HepG2 (cell line): ENCODE data around the gene FNDC3B. TPM values are rescaled to one million over a fixed set of nuclear protein-coding genes. Genes with fewer than 3 reads are reported as not detected.

Experiments
- ATAC-seq: fragments of 200-7000 bp; cut with Tn5 transposase; 3 replicates; pipeline ENCODE4 v1.9.1; 2020; ENCODE audit warnings: mild to moderate bottlenecking, moderate library complexity
- BruUV-seq: library from RNA; stranded (reverse); fragments of 400-500 nt; replicated peaks from 2 replicates; lab custom pipeline; 2021; lab: Mats Ljungman, UMichigan
- CTCF ChIA-PET: fragments of 300-600 bp; formaldehyde crosslinking; extraction: SDS; loops from one replicate; lab custom pipeline; 2021; ENCODE audit warnings: low total read pairs, inconsistent platforms, low intra/inter-chr PET ratio; lab: Yijun Ruan, JAX
- POLR2A ChIA-PET: fragments of 350-600 bp; sonication (Branson Sonifier 250); formaldehyde crosslinking; loops from one replicate; lab custom pipeline; 2020; ENCODE audit warnings: antibody characterized with exemption, inconsistent platforms; lab: Yijun Ruan, JAX
- DNase-seq: peaks from one replicate; pipeline ENCODE4 v3.0.0-alpha.2; 2015; ENCODE audit warnings: low spot score
- FAIRE-seq: peaks from 3 replicates; lab custom pipeline; 2011; peaks lifted over from hg19 to GRCh38; lab: Jason Lieb, UNC
- H2AFZ ChIP-seq: one replicate; pipeline ENCODE4 v1.6.1; 2011; ENCODE audit warnings: low read length, inconsistent platforms
- H3K27ac ChIP-seq: fragments of 300-600 bp; 3 replicates; pipeline ENCODE4 v1.8.0; 2011; ENCODE audit warnings: mixed run types, mild to moderate bottlenecking, mixed read lengths, low read length, inconsistent platforms; ENCODE audit not compliant: insufficient read depth; ENCODE audit errors: extremely low read length
- H3K27me3 ChIP-seq, 2 experiments: fragments of 200-600 bp in 1 of 2; 2 replicates in 1 of 2; 3 replicates in 1 of 2; pipeline versions ENCODE4 v1.6.0 to v1.8.0; 2011; ENCODE audit warnings: low read length in 2 of 2, mild to moderate bottlenecking in 2 of 2, moderate library complexity in 2 of 2, inconsistent platforms in 1 of 2; ENCODE audit not compliant: insufficient read depth in 2 of 2, control insufficient read depth in 1 of 2
- H3K36me3 ChIP-seq, 2 experiments: fragments of 200-600 bp in 1 of 2; replicated peaks in 1 of 2; 2 replicates in 1 of 2; 3 replicates in 1 of 2; pipeline versions ENCODE4 v1.5.1 to v1.8.0; 2011; ENCODE audit warnings: low read length in 2 of 2, inconsistent platforms in 1 of 2; ENCODE audit not compliant: insufficient read depth in 2 of 2, control insufficient read depth in 1 of 2
- H3K4me1 ChIP-seq: 2 replicates; pipeline ENCODE4 v1.5.1; 2012; ENCODE audit warnings: low read length, inconsistent platforms; ENCODE audit not compliant: insufficient read depth
- H3K4me2 ChIP-seq: 2 replicates; pipeline ENCODE4 v1.6.0; 2011; ENCODE audit warnings: low read depth, low read length, inconsistent platforms
- H3K4me3 ChIP-seq, 3 experiments: fragments of 200-600 bp in 1 of 3; sonication (generic), shearing (Covaris generic) in 1 of 3; replicated peaks in 1 of 3; 2 replicates each; pipeline ENCODE4 v1.5.1; 2011 to 2016; ENCODE audit warnings: low read length in 3 of 3, inconsistent platforms in 2 of 3, low read depth in 2 of 3, mild to moderate bottlenecking in 2 of 3, control low read depth in 1 of 3, mixed read lengths in 1 of 3; ENCODE audit not compliant: insufficient read depth in 1 of 3
- H3K79me2 ChIP-seq: one replicate; pipeline ENCODE4 v1.6.1; 2011; ENCODE audit warnings: low read length, inconsistent platforms; ENCODE audit not compliant: insufficient read depth
- H3K9ac ChIP-seq: 2 replicates; pipeline ENCODE4 v1.6.0; 2011; ENCODE audit warnings: mild to moderate bottlenecking, low read depth, low read length, inconsistent platforms; ENCODE audit not compliant: insufficient read depth
- H3K9me3 ChIP-seq: 2 replicates; pipeline ENCODE4 v1.5.1; 2012; ENCODE audit warnings: mild to moderate bottlenecking, low read length
- H4K20me1 ChIP-seq: 2 replicates; pipeline ENCODE4 v1.6.0; 2011; ENCODE audit warnings: inconsistent platforms, mild to moderate bottlenecking, low read length, moderate library complexity; ENCODE audit not compliant: insufficient read depth
- ARID2 ChIP-seq: sonication (generic); formaldehyde crosslinking; IDR thresholded peaks from 2 replicates; pipeline ENCODE4 v1.8.1; 2022; ENCODE audit warnings: mild to moderate bottlenecking, missing genetic modification reagents, borderline replicate concordance
- CCAR2 ChIP-seq: fragments of 200-400 bp; formaldehyde crosslinking; optimal IDR thresholded peaks from 2 replicates; pipeline ENCODE3; 2018; ENCODE audit warnings: low read depth, mild to moderate bottlenecking, low read length, moderate library complexity
- MXD4 ChIP-seq: IDR thresholded peaks from 2 replicates; pipeline ENCODE4 v1.6.1; 2016; ENCODE audit warnings: mild to moderate bottlenecking, missing biosample characterization, missing genetic modification reagents
- POLR2A ChIP-seq, 2 experiments: IDR thresholded peaks; 2 replicates each; pipeline ENCODE4 v1.6.1; 2011; ENCODE audit warnings: low read depth in 2 of 2, low read length in 2 of 2, mild to moderate bottlenecking in 1 of 2, moderate library complexity in 1 of 2; ENCODE audit not compliant: insufficient read depth in 1 of 2
- POLR2G ChIP-seq: fragments of 200-400 bp; formaldehyde crosslinking; IDR thresholded peaks from 2 replicates; pipeline ENCODE4 v1.6.1; 2018; ENCODE audit warnings: mild to moderate bottlenecking, low read depth, low read length, moderate library complexity
- SRSF9 ChIP-seq: fragments of 200-400 bp; formaldehyde crosslinking; IDR thresholded peaks from 2 replicates; pipeline ENCODE4 v1.6.1; 2018; ENCODE audit warnings: borderline replicate concordance, mild to moderate bottlenecking, low read depth, low read length; ENCODE audit not compliant: insufficient read depth, poor library complexity, severe bottlenecking
- TBX2 ChIP-seq: sonication (generic); formaldehyde crosslinking; IDR thresholded peaks from 2 replicates; pipeline ENCODE4 v1.5.0; 2020; ENCODE audit warnings: missing genetic modification reagents, mild to moderate bottlenecking, borderline replicate concordance
- YEATS2 ChIP-seq: sonication (generic); formaldehyde crosslinking; IDR thresholded peaks from 2 replicates; pipeline ENCODE4 v1.4.0; 2020; ENCODE audit warnings: missing genetic modification reagents, borderline replicate concordance
- ZNF556 ChIP-seq: sonication (generic); formaldehyde crosslinking; IDR thresholded peaks from 2 replicates; pipeline ENCODE4 v1.4.0; 2020; ENCODE audit warnings: mild to moderate bottlenecking, missing genetic modification reagents, borderline replicate concordance
- WGBS: methylation state at CpG from one replicate; pipeline ENCODE4 v1.1.6; 2017; ENCODE audit warnings: low lambda C conversion rate; 5-methylcytosine and 5-hydroxymethylcytosine counted together
- in situ Hi-C: cut with HindIII; loops from 2 replicates; pipeline ENCODE4 v1.10.0; 2017; ENCODE audit warnings: low pct_unique_long_range_greater_than_20kb; ENCODE audit not compliant: extremely low pct_ligation_motif_present
- intact Hi-C: fragments of 100-400 bp; cut with micrococcal nuclease; formaldehyde crosslinking; loops from one replicate; pipeline ENCODE4 v1.10.0; 2022; ENCODE audit not compliant: unreplicated experiment
- polyA plus RNA-seq, 8 experiments: library from polyadenylated mRNA; depleted of rRNA in 3 of 8; stranded (reverse) in 7 of 8; unstranded in 1 of 8; fragments of >200 nt; fragmentation: Illumina TruSeq in 4 of 8; extraction: Trizol in 4 of 8; gene quantifications; 2 replicates each; pipeline versions ENCODE4 v1.2.1 to v1.2.3, GENCODE V29; 2011 to 2016; ENCODE audit warnings: low read depth in 4 of 8, missing spikeins in 1 of 8, mixed read lengths in 1 of 8; ENCODE audit not compliant: insufficient read depth in 1 of 8
- total RNA-seq, 5 experiments: library from RNA; depleted of rRNA; stranded (reverse); fragments of >200 nt; fragmentation: Illumina TruSeq; extraction: Trizol; gene quantifications; 2 replicates each; pipeline ENCODE4 v1.2.3, GENCODE V29; 2016; ENCODE audit warnings: low read depth in 1 of 5
- TF ChIP-seq, protein P1 (sequence below): sonication (generic); formaldehyde crosslinking; IDR thresholded peaks from 2 replicates; pipeline ENCODE4 v1.4.0; 2020; ENCODE audit warnings: missing genetic modification reagents, mild to moderate bottlenecking, borderline replicate concordance
- TF ChIP-seq, protein P2 (sequence below): sonication (generic); formaldehyde crosslinking; IDR thresholded peaks from 2 replicates; pipeline ENCODE4 v1.8.0; 2022; ENCODE audit warnings: mild to moderate bottlenecking, missing genetic modification reagents; ENCODE audit not compliant: insufficient replicate concordance

The FNDC3B gene
- total and polyA plus RNA-seq, 2 of the 13 experiments (the other 11 are each of a cell fraction or from before 2014, with no cell fraction given): 74.8 to 103 TPM

DNA sequence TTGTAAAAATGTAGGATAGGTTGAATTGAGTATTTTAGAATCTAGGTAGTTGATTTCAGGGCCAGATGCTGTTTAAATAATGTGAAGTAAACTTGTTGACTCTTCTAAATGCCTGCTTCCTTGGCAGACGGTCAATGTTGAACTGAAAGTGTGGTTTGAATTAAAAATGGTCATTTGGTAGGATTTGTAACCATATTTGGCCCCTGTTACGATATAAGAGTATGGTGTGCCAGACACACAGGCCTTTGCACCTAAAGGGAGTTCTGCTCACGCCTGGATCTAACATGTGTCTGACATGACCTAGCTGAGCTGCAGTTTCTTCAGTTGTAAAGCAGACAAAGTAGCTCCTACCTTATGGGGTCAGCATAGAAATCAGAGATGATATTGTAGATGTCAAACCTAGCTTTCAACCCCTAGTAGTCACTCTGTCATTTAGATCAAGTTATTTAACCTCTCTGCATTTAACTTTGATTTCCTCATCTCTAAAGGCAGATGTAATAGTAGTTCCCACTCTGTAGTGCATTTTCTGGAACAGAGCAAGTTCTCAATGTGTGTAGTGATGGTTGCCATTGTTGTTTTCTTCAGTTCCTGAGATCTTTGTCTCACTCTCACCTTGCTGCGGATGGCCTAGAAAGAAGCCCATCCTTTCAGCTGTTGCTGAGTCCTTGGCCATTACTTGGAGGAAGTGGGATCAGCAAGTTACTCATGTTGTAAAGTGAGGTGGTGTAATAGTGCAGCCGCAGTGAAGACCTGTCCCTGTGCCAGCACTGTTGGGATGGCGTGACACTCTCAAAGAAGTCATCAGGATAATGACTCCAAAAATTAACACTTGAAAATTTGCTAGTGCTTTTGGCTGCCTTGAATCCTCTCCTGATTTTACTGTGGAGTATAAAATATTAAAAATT lies 318.7 kb downstream of the FNDC3B start:
- intact Hi-C loops (loop anchor here (10.0 kb wide), 1 partner anchor 307 kb away; no protein-coding TSS in a partner anchor), in situ Hi-C loops (no loop called here)
- no peak for FAIRE-seq
- peaks cover 32 to 90% of the 10 kb centered on the region in 2 experiments for H3K36me3 ChIP-seq
- DNase-seq: no peak
- no peaks in the 10 kb centered on the region for H3K4me1 ChIP-seq
- ChIA-PET POLR2A (no interaction called here), CTCF (no interaction called here)
- H3K9ac ChIP-seq: no peak overlapping the region
- no peaks in the 10 kb centered on the region for H3K79me2 ChIP-seq
- H3K27ac ChIP-seq: no peak overlapping the region
- peaks cover 70% of the 10 kb centered on the region for H4K20me1 ChIP-seq
- H3K4me3 ChIP-seq: no peak overlapping the region
- WGBS: 93% methylated on average over 6 of the region's 6 CpGs
- H2AFZ ChIP-seq: no peak overlapping the region
- BruUV-seq: no TSS peak
- H3K27me3 ChIP-seq: no peaks in the 10 kb centered on the region
- H3K9me3 ChIP-seq: no peaks in the 10 kb centered on the region
- no peak overlapping the region for H3K4me2 ChIP-seq
- peak; percentile 15 for ATAC-seq
- TF ChIP-seq TBX2 (no peak), CCAR2 (no peak), POLR2A (IDR thresholded peaks at IDR 0.05; ENCODE audit: insufficient read depth in 1 of 2, low read depth in 2 of 2, low read length in 2 of 2) (peak in 1 of 2 experiments; percentile 21; a peak in 1 of 4 replicates), POLR2G (peak; percentile 48; the same call in 1 of the 2 replicates), SRSF9 (no peak), ZNF556 (CRISPR knock-in tag) (no peak), ARID2 (CRISPR knock-in tag) (no peak), MXD4 (no peak), YEATS2 (CRISPR knock-in tag) (no peak)
- TF ChIP-seq, protein P1, sequence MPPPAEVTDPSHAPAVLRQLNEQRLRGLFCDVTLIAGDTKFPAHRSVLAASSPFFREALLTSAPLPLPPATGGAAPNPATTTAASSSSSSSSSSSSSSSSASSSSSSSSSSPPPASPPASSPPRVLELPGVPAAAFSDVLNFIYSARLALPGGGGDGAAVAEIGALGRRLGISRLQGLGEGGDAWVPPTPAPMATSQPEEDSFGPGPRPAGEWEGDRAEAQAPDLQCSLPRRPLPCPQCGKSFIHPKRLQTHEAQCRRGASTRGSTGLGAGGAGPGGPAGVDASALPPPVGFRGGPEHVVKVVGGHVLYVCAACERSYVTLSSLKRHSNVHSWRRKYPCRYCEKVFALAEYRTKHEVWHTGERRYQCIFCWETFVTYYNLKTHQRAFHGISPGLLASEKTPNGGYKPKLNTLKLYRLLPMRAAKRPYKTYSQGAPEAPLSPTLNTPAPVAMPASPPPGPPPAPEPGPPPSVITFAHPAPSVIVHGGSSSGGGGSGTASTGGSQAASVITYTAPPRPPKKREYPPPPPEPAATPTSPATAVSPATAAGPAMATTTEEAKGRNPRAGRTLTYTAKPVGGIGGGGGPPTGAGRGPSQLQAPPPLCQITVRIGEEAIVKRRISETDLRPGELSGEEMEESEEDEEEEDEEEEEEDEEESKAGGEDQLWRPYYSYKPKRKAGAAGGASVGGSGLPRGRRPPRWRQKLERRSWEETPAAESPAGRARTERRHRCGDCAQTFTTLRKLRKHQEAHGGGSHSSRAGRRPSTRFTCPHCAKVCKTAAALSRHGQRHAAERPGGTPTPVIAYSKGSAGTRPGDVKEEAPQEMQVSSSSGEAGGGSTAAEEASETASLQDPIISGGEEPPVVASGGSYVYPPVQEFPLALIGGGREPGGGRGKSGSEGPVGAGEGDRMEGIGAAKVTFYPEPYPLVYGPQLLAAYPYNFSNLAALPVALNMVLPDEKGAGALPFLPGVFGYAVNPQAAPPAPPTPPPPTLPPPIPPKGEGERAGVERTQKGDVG (CRISPR knock-in tag): no peak
- TF ChIP-seq, protein P2, sequence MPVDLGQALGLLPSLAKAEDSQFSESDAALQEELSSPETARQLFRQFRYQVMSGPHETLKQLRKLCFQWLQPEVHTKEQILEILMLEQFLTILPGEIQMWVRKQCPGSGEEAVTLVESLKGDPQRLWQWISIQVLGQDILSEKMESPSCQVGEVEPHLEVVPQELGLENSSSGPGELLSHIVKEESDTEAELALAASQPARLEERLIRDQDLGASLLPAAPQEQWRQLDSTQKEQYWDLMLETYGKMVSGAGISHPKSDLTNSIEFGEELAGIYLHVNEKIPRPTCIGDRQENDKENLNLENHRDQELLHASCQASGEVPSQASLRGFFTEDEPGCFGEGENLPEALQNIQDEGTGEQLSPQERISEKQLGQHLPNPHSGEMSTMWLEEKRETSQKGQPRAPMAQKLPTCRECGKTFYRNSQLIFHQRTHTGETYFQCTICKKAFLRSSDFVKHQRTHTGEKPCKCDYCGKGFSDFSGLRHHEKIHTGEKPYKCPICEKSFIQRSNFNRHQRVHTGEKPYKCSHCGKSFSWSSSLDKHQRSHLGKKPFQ (CRISPR knock-in tag): no peak
